ENCODE results near the gene PTK6.

PTK6 gene

GRCh38 chr20:63529861-63530787, 7.1 kb downstream of the PTK6 start:
- no peaks in the 10 kb centered on the region for H3K36me3 ChIP-seq (ENCODE audit: control insufficient read depth, insufficient read depth, low read length, severe bottlenecking)
- H3K4me1 ChIP-seq (ENCODE audit: control insufficient read depth, insufficient read depth, low read length) = no peaks in the 10 kb centered on the region
- H3K4me3 ChIP-seq (ENCODE audit: low read length) = no peak overlapping the region
- H3K9me3 ChIP-seq (ENCODE audit: control insufficient read depth, low read length) = no peaks in the 10 kb centered on the region
- no peak for DNase-seq (ENCODE audit: low read depth)
- H3K9ac ChIP-seq (ENCODE audit: low read length) = no peak overlapping the region
- H3K27me3 ChIP-seq (replicated peaks; ENCODE audit: control insufficient read depth, insufficient read depth, low read length) = peaks cover 28% of the 10 kb centered on the region

- DNase-seq (ENCODE audit: low read depth) = no peak
- Histone ChIP-seq H3K9ac (ENCODE audit: low read length) (no peak overlapping the region), H3K9me3 (ENCODE audit: control insufficient read depth, low read length) (no peaks in the 10 kb centered on the region), H3K4me3 (ENCODE audit: low read length) (no peak overlapping the region), H3K36me3 (ENCODE audit: control insufficient read depth, insufficient read depth, low read length, severe bottlenecking) (no peaks in the 10 kb centered on the region), H3K27me3 (replicated peaks; ENCODE audit: control insufficient read depth, insufficient read depth, low read length) (peaks cover 20% of the 10 kb centered on the region), H3K4me1 (ENCODE audit: control insufficient read depth, insufficient read depth, low read length) (no peaks in the 10 kb centered on the region)
Observed at GRCh38 chr20:63529180-63529860, 7.9 kb downstream of the PTK6 start.

GRCh38 chr20:63527184-63527583, 10.0 kb downstream of the PTK6 start:
- peaks cover 11% of the 10 kb centered on the region for H3K27me3 ChIP-seq (replicated peaks; ENCODE audit: control insufficient read depth, insufficient read depth, low read length)
- peaks cover 3% of the 10 kb centered on the region for H3K9me3 ChIP-seq (ENCODE audit: control insufficient read depth, low read length)
- H3K4me1 ChIP-seq (ENCODE audit: control insufficient read depth, insufficient read depth, low read length) = peaks cover 5% of the 10 kb centered on the region
- peaks cover 8% of the 10 kb centered on the region for H3K36me3 ChIP-seq (ENCODE audit: control insufficient read depth, insufficient read depth, low read length, severe bottlenecking)
- H3K4me3 ChIP-seq (ENCODE audit: low read length) = no peak overlapping the region
- H3K9ac ChIP-seq (ENCODE audit: low read length) = no peak overlapping the region
- DNase-seq (ENCODE audit: low read depth) = no peak

- peaks cover 4% of the 10 kb centered on the region for H3K27me3 ChIP-seq (replicated peaks; ENCODE audit: control insufficient read depth, insufficient read depth, low read length)
- peaks cover 11% of the 10 kb centered on the region for H3K4me1 ChIP-seq (ENCODE audit: control insufficient read depth, insufficient read depth, low read length)
- H3K4me3 ChIP-seq (ENCODE audit: low read length) = no peak overlapping the region
- peaks cover 10% of the 10 kb centered on the region for H3K36me3 ChIP-seq (ENCODE audit: control insufficient read depth, insufficient read depth, low read length, severe bottlenecking)
- H3K9ac ChIP-seq (ENCODE audit: low read length) = no peak overlapping the region
- H3K9me3 ChIP-seq (ENCODE audit: control insufficient read depth, low read length) = peaks cover 3% of the 10 kb centered on the region
- no peak for DNase-seq (ENCODE audit: low read depth)
Observed at GRCh38 chr20:63525971-63526370, 11.2 kb downstream of the PTK6 start.

GRCh38 chr20:63525185-63525584, 12.0 kb downstream of the PTK6 start:
- Histone ChIP-seq H3K4me1 (ENCODE audit: control insufficient read depth, insufficient read depth, low read length) (peaks cover 11% of the 10 kb centered on the region), H3K9ac (ENCODE audit: low read length) (no peak overlapping the region), H3K9me3 (ENCODE audit: control insufficient read depth, low read length) (peaks cover 3% of the 10 kb centered on the region), H3K36me3 (ENCODE audit: control insufficient read depth, insufficient read depth, low read length, severe bottlenecking) (peaks cover 10% of the 10 kb centered on the region), H3K4me3 (ENCODE audit: low read length) (no peak overlapping the region), H3K27me3 (replicated peaks; ENCODE audit: control insufficient read depth, insufficient read depth, low read length) (peaks cover 4% of the 10 kb centered on the region)
- DNase-seq (ENCODE audit: low read depth) = no peak

- no peak overlapping the region for H3K4me3 ChIP-seq (ENCODE audit: low read length)
- no peaks in the 10 kb centered on the region for H3K27me3 ChIP-seq (replicated peaks; ENCODE audit: control insufficient read depth, insufficient read depth, low read length)
- no peak for DNase-seq (ENCODE audit: low read depth)
Observed at GRCh38 chr20:63522981-63523611, 14.1 kb downstream of the PTK6 start.

GRCh38 chr20:63522091-63522868, 14.9 kb downstream of the PTK6 start:
- Histone ChIP-seq H3K9ac (ENCODE audit: low read length) (peak overlapping the region; percentile 63), H3K36me3 (ENCODE audit: control insufficient read depth, insufficient read depth, low read length, severe bottlenecking) (peaks cover 10% of the 10 kb centered on the region), H3K4me1 (ENCODE audit: control insufficient read depth, insufficient read depth, low read length) (peaks cover 17% of the 10 kb centered on the region), H3K27me3 (replicated peaks; ENCODE audit: control insufficient read depth, insufficient read depth, low read length) (no peaks in the 10 kb centered on the region), H3K9me3 (ENCODE audit: control insufficient read depth, low read length) (peaks cover 3% of the 10 kb centered on the region), H3K4me3 (ENCODE audit: low read length) (peak overlapping the region; percentile 67)
- no peak for DNase-seq (ENCODE audit: low read depth)

More at GRCh38 chr20:63522981-63523611, 14.1 kb downstream of the PTK6 start:
- Histone ChIP-seq H3K4me1 (ENCODE audit: control insufficient read depth, insufficient read depth, low read length) (peaks cover 17% of the 10 kb centered on the region), H3K9ac (ENCODE audit: low read length) (no peak overlapping the region), H3K36me3 (ENCODE audit: control insufficient read depth, insufficient read depth, low read length, severe bottlenecking) (peaks cover 10% of the 10 kb centered on the region), H3K9me3 (ENCODE audit: control insufficient read depth, low read length) (peaks cover 3% of the 10 kb centered on the region)

- H3K9me3 ChIP-seq (ENCODE audit: control insufficient read depth, low read length) = peaks cover 3% of the 10 kb centered on the region
Observed at GRCh38 chr20:63521602-63522001, 15.6 kb downstream of the PTK6 start.

GRCh38 chr20:63520934-63521601, 16.1 kb downstream of the PTK6 start:
- Histone ChIP-seq H3K9ac (ENCODE audit: low read length) (peak overlapping the region; percentile 89), H3K9me3 (ENCODE audit: control insufficient read depth, low read length) (peaks cover 3% of the 10 kb centered on the region)
- DNase-seq (ENCODE audit: low read depth) = peak; percentile 82

More at GRCh38 chr20:63521602-63522001, 15.6 kb downstream of the PTK6 start:
- Histone ChIP-seq H3K9ac (ENCODE audit: low read length) (peak overlapping the region; percentile 89), H3K27me3 (replicated peaks; ENCODE audit: control insufficient read depth, insufficient read depth, low read length) (no peaks in the 10 kb centered on the region), H3K36me3 (ENCODE audit: control insufficient read depth, insufficient read depth, low read length, severe bottlenecking) (peaks cover 10% of the 10 kb centered on the region), H3K4me3 (ENCODE audit: low read length) (peak overlapping the region; percentile 91), H3K4me1 (ENCODE audit: control insufficient read depth, insufficient read depth, low read length) (peaks cover 17% of the 10 kb centered on the region)
- peak; percentile 37 for DNase-seq (ENCODE audit: low read depth)

GRCh38 chr20:63520504-63520933, 16.7 kb downstream of the PTK6 start, which contains the start of gene PPDPF:
PPDPF (plus strand) TSS chr20:63520765; CDS start chr20:63521309, 544 bp downstream.
- Histone ChIP-seq H3K4me3 (ENCODE audit: low read length) (peak within 1 kb of the TSS; percentile 91), H3K9ac (ENCODE audit: low read length) (peak within 1 kb of the TSS; percentile 89), H3K9me3 (ENCODE audit: control insufficient read depth, low read length) (peaks cover 3% of the 10 kb centered on the region), H3K4me1 (ENCODE audit: control insufficient read depth, insufficient read depth, low read length) (peaks cover 17% of the 10 kb centered on the region), H3K36me3 (ENCODE audit: control insufficient read depth, insufficient read depth, low read length, severe bottlenecking) (peaks cover 10% of the 10 kb centered on the region), H3K27me3 (replicated peaks; ENCODE audit: control insufficient read depth, insufficient read depth, low read length) (no peaks in the 10 kb centered on the region)
- peak; percentile 94 for DNase-seq (ENCODE audit: low read depth)

More at GRCh38 chr20:63520934-63521601, 16.1 kb downstream of the PTK6 start:
- Histone ChIP-seq H3K36me3 (ENCODE audit: control insufficient read depth, insufficient read depth, low read length, severe bottlenecking) (peaks cover 10% of the 10 kb centered on the region), H3K4me1 (ENCODE audit: control insufficient read depth, insufficient read depth, low read length) (peaks cover 17% of the 10 kb centered on the region), H3K4me3 (ENCODE audit: low read length) (peak overlapping the region; percentile 91), H3K27me3 (replicated peaks; ENCODE audit: control insufficient read depth, insufficient read depth, low read length) (no peaks in the 10 kb centered on the region)
